H1 (cell line): Measurements from ENCODE around the gene PDCD7. TPM values are rescaled to one million over a fixed set of nuclear protein-coding genes. Genes with fewer than 3 reads are reported as not detected.

ENCODE experiments used
- CTCF ChIA-PET: fragments of 300-600 bp; sonication (Branson Sonifier 250); formaldehyde crosslinking; loops from one replicate; lab custom pipeline; 2021; ENCODE audit not compliant: partially characterized antibody; lab: Charles Lee
- POLR2A ChIA-PET: fragments of 300-600 bp; sonication (Branson Sonifier 250); formaldehyde crosslinking; loops from one replicate; lab custom pipeline; 2021; ENCODE audit warnings: inconsistent platforms; ENCODE audit not compliant: partially characterized antibody; lab: Charles Lee
- DNase-seq, 2 experiments: peaks; one replicate each; pipeline versions ENCODE4 v3.0.0 to v3.0.0-alpha.2; 2010 to 2022; ENCODE audit warnings: low spot score in 2 of 2, low read depth in 1 of 2, mixed read lengths in 1 of 2
- FAIRE-seq: peaks from 2 replicates; lab custom pipeline; 2011; peaks lifted over from hg19 to GRCh38; lab: Jason Lieb, UNC
- H2AFZ ChIP-seq: 2 replicates; pipeline ENCODE4 v1.8.1; 2012; ENCODE audit warnings: low read length, inconsistent platforms
- H2AK5ac ChIP-seq: 2 replicates; pipeline ENCODE4 v1.6.1; 2013; ENCODE audit warnings: low read depth, low read length
- H2BK120ac ChIP-seq: replicated peaks from 2 replicates; pipeline ENCODE3; 2013; ENCODE audit warnings: low read depth, low read length, inconsistent platforms
- H2BK12ac ChIP-seq: 2 replicates; pipeline ENCODE4 v1.6.1; 2013; ENCODE audit warnings: low read depth, low read length
- H2BK15ac ChIP-seq: 2 replicates; pipeline ENCODE4 v1.6.1; 2013; ENCODE audit warnings: low read length
- H2BK20ac ChIP-seq: 2 replicates; pipeline ENCODE4 v1.6.1; 2013; ENCODE audit warnings: low read length
- H2BK5ac ChIP-seq: 2 replicates; pipeline ENCODE4 v1.6.1; 2013; ENCODE audit warnings: low read depth, low read length
- H3K14ac ChIP-seq: 2 replicates; pipeline ENCODE4 v1.6.1; 2013; ENCODE audit warnings: inconsistent platforms; ENCODE audit not compliant: insufficient read length
- H3K18ac ChIP-seq: 2 replicates; pipeline ENCODE4 v1.6.1; 2013; ENCODE audit warnings: low read length; ENCODE audit errors: extremely low read depth
- H3K23ac ChIP-seq: 2 replicates; pipeline ENCODE4 v1.6.1; 2013; ENCODE audit warnings: inconsistent platforms; ENCODE audit not compliant: insufficient read length
- H3K23me2 ChIP-seq: 2 replicates; pipeline ENCODE4 v1.6.1; 2013; ENCODE audit warnings: low read depth, low read length
- H3K27ac ChIP-seq: 2 replicates; pipeline ENCODE4 v1.6.1; 2011; ENCODE audit warnings: low read depth, low read length, inconsistent platforms
- H3K27me3 ChIP-seq, 4 experiments: replicated peaks in 1 of 4; 1 replicate in 1 of 4; 2 replicates in 3 of 4; pipeline versions ENCODE4 v1.6.1 to v1.8.1; 2011 to 2013; ENCODE audit warnings: low read length in 3 of 4, mild to moderate bottlenecking in 3 of 4, inconsistent platforms in 2 of 4, mixed read lengths in 2 of 4, moderate library complexity in 1 of 4; ENCODE audit not compliant: control insufficient read depth in 3 of 4, insufficient read depth in 3 of 4; ENCODE audit errors: extremely low read depth in 1 of 4
- H3K36me3 ChIP-seq, 4 experiments: 2 replicates each; pipeline versions ENCODE4 v1.6.1 to v1.8.1; 2011 to 2013; ENCODE audit warnings: mild to moderate bottlenecking in 4 of 4, low read length in 3 of 4, moderate library complexity in 2 of 4, control low read depth in 1 of 4, inconsistent platforms in 1 of 4; ENCODE audit not compliant: insufficient read depth in 4 of 4, control insufficient read depth in 2 of 4
- H3K4ac ChIP-seq: replicated peaks from 2 replicates; pipeline ENCODE3; 2013; ENCODE audit warnings: low read length, low read depth, mixed read lengths, inconsistent platforms; ENCODE audit not compliant: insufficient read length
- H3K4me1 ChIP-seq, 4 experiments: replicated peaks in 1 of 4; 1 replicate in 1 of 4; 2 replicates in 3 of 4; pipeline versions ENCODE4 v1.6.1 to v1.8.1; 2011 to 2013; ENCODE audit warnings: low read length in 3 of 4, inconsistent platforms in 2 of 4, mixed read lengths in 1 of 4; ENCODE audit not compliant: insufficient read depth in 4 of 4, control insufficient read depth in 3 of 4
- H3K4me2 ChIP-seq, 2 experiments: 2 replicates each; pipeline versions ENCODE4 v1.6.1 to v1.8.1; 2011 to 2013; ENCODE audit warnings: low read depth in 2 of 2, low read length in 2 of 2, control low read depth in 1 of 2, inconsistent platforms in 1 of 2, mild to moderate bottlenecking in 1 of 2; ENCODE audit not compliant: insufficient read depth in 1 of 2
- H3K4me3 ChIP-seq, 4 experiments: fragments of 200-600, 300-600 bp in 1 of 4; sonication (generic), shearing (Covaris generic), sonication (Bioruptor Twin) in 1 of 4; 2 replicates each; pipeline versions ENCODE4 v1.5.1 to v1.8.1; 2011 to 2016; ENCODE audit warnings: low read length in 4 of 4, low read depth in 3 of 4, control low read depth in 2 of 4, inconsistent platforms in 2 of 4, mild to moderate bottlenecking in 2 of 4, mixed read lengths in 1 of 4, moderate library complexity in 1 of 4; ENCODE audit not compliant: insufficient read depth in 2 of 4; ENCODE audit errors: extremely low read depth in 1 of 4
- H3K56ac ChIP-seq: replicated peaks from 2 replicates; pipeline ENCODE3; 2013; ENCODE audit warnings: low read depth, mild to moderate bottlenecking, mixed read lengths, low read length, inconsistent platforms; ENCODE audit not compliant: insufficient read length
- H3K79me1 ChIP-seq: 2 replicates; pipeline ENCODE4 v1.6.1; 2013; ENCODE audit warnings: low read depth, low read length, control low read depth
- H3K79me2 ChIP-seq, 2 experiments: 2 replicates each; pipeline versions ENCODE4 v1.6.1 to v1.8.1; 2012 to 2013; ENCODE audit warnings: low read length in 2 of 2, mild to moderate bottlenecking in 2 of 2, inconsistent platforms in 1 of 2; ENCODE audit not compliant: insufficient read depth in 2 of 2, control insufficient read depth in 1 of 2
- H3K9ac ChIP-seq, 4 experiments: replicated peaks in 1 of 4; 1 replicate in 1 of 4; 2 replicates in 3 of 4; pipeline versions ENCODE4 v1.6.1 to v1.8.1; 2011 to 2013; ENCODE audit warnings: low read depth in 3 of 4, low read length in 3 of 4, control low read depth in 2 of 4, mild to moderate bottlenecking in 2 of 4, moderate library complexity in 2 of 4, inconsistent platforms in 1 of 4; ENCODE audit errors: extremely low read depth in 1 of 4
- H3K9me3 ChIP-seq, 2 experiments: 2 replicates each; pipeline versions ENCODE4 v1.6.1 to v1.8.1; 2012 to 2013; ENCODE audit warnings: mild to moderate bottlenecking in 2 of 2, moderate library complexity in 2 of 2, control low read depth in 1 of 2, inconsistent platforms in 1 of 2, low read depth in 1 of 2, low read length in 1 of 2, mixed read lengths in 1 of 2; ENCODE audit not compliant: insufficient read depth in 2 of 2
- H4K20me1 ChIP-seq, 2 experiments: replicated peaks in 1 of 2; 2 replicates each; pipeline versions ENCODE3 to v1.8.1; 2011 to 2013; ENCODE audit warnings: inconsistent platforms in 2 of 2, low read length in 2 of 2, mild to moderate bottlenecking in 1 of 2; ENCODE audit not compliant: insufficient read depth in 2 of 2, control insufficient read depth in 1 of 2
- H4K5ac ChIP-seq: 2 replicates; pipeline ENCODE4 v1.6.1; 2013; ENCODE audit warnings: low read length, low read depth, mixed read lengths, inconsistent platforms; ENCODE audit not compliant: insufficient read length
- H4K8ac ChIP-seq: 2 replicates; pipeline ENCODE4 v1.8.0; 2013; ENCODE audit warnings: mild to moderate bottlenecking, moderate library complexity, low read length, inconsistent platforms; ENCODE audit not compliant: insufficient read depth; ENCODE audit errors: extremely low read depth
- H4K91ac ChIP-seq: replicated peaks from 2 replicates; pipeline ENCODE3; 2013; ENCODE audit warnings: low read length, mixed read lengths, inconsistent platforms; ENCODE audit not compliant: insufficient read length
- WGBS, 2 experiments: shearing (Covaris generic) in 1 of 2; methylation state at CpG; one replicate each; pipeline versions ENCODE4 v1.1.6 to v1.1.7; 2013 to 2015; ENCODE audit warnings: low lambda C conversion rate in 2 of 2, mixed read lengths in 2 of 2, inconsistent platforms in 1 of 2, low coverage in 1 of 2, missing lambda C conversion rate in 1 of 2; ENCODE audit not compliant: insufficient replicate concordance in 2 of 2, insufficient coverage in 1 of 2, insufficient read length in 1 of 2; ENCODE audit errors: extremely low coverage in 1 of 2, missing lambda C conversion rate in 1 of 2; 5-methylcytosine and 5-hydroxymethylcytosine counted together
- polyA plus RNA-seq, 7 experiments: library from polyadenylated mRNA; depleted of rRNA in 3 of 7; stranded (reverse) in 5 of 7; unstranded in 2 of 7; fragments of >200 nt in 5 of 7; fragments of 200-250 nt in 2 of 7; gene quantifications; 1 replicate in 5 of 7; 2 replicates in 1 of 7; 4 replicates in 1 of 7; pipeline versions ENCODE4 v1.2.1 to v1.2.3, GENCODE V29; 2011 to 2013; ENCODE audit warnings: missing spikeins in 2 of 7, mixed read lengths in 2 of 7
- total RNA-seq: library from RNA; stranded (reverse); fragmentation: NEBNext Ultra II Directional; extraction: Animal tissue kit (Norgen Biotek cat#: 25700); gene quantifications from 2 replicates; pipeline ENCODE4 v1.2.1, GENCODE V29; 2021

The PDCD7 gene
- total and polyA plus RNA-seq, 2 of the 8 experiments (the other 6 are each of a cell fraction or from before 2014, with no cell fraction given): 11.5 to 25.6 TPM

DNA sequence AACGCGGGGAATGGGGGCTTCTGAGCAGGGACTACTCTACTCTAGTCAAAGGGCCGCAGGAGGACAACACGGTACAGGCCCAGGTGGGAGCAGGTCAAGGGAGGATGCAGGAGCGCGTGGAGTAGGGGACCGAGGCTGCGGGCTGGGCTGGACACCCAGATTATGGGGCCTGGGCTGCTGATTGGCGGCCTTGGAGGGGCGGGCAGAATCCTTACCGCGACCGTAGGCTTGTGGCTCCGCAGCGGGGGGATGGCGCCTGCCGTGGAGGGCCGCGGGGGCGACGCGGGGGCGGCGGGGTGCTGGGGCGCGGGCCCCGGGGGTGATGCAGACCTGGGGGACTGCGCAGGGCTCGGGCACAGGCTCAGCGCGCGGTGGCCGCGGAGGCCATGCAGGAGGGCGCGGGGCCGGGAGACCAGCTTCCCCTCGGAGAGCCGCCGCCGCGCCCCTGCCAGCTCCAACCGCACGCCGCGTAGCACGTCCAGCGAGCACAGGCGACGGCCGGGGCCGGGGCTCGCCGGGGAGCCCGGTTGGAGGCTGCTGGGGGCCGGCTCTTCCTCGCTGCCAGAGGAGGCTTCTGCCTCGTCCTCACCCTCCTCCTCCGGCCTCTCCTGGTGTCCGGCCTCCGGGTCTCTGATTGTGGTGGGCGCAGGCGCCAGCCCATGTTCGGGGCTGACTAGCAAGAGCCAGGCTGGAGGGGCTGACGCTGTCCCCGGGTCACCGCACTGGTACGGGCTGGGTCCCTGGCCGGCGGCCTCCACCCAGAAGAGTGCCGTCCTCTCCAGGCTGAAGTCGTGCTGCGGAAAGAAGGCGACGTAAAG is 31.5 kb downstream of the PDCD7 start:
- H3K4ac ChIP-seq: peak overlapping the region; percentile 61
- ChIA-PET POLR2A (interaction anchor here (0.8 to 2.0 kb wide), 13 partner anchors 8 to 203 kb away, joined by 3 to 10 read pairs (median 4); partner anchors contain the start of genes CLPX, PDCD7, RNU5B-1 and UBAP1L), CTCF (interaction anchor here (0.6 to 9.6 kb wide), 29 partner anchors 9 to 301 kb away, joined by 3 to 259 read pairs (median 4); partner anchors contain the start of genes KBTBD13, RASL12 and UBAP1L)
- no peak for FAIRE-seq
- peak overlapping the region; percentile 71; the same call in 1 of the 2 replicates for H4K8ac ChIP-seq
- H3K79me1 ChIP-seq: no peaks in the 10 kb centered on the region
- no peak overlapping the region for H3K23ac ChIP-seq
- H4K5ac ChIP-seq: peak overlapping the region; percentile 57
- H3K9ac ChIP-seq: peak overlapping the region in 2 of 4 experiments; percentile 20 to 23; a peak in 4 of 7 replicates
- H3K36me3 ChIP-seq: no peaks in the 10 kb centered on the region
- WGBS, 2 experiments: 10% methylated on average over 38 of the region's 75 CpGs; no CpG with 5 or more reads in 1 of the 2 experiments
- no peak overlapping the region for H2BK5ac ChIP-seq
- H3K4me1 ChIP-seq: peaks cover 0 to 2% (median 0%) of the 10 kb centered on the region in 4 experiments; a peak in 2 of 7 replicates
- H2AK5ac ChIP-seq: no peak overlapping the region
- peaks cover 5% of the 10 kb centered on the region; the same call in 1 of the 2 replicates for H3K23me2 ChIP-seq
- peak overlapping the region; percentile 81; the same call in 1 of the 2 replicates for H2BK15ac ChIP-seq
- peak overlapping the region; percentile 72 to 98 for H3K4me2 ChIP-seq
- H3K79me2 ChIP-seq: no peaks in the 10 kb centered on the region
- H3K27ac ChIP-seq: no peak overlapping the region
- peak overlapping the region; percentile 36 to 67 (median 58) for H3K4me3 ChIP-seq
- H4K91ac ChIP-seq: peak overlapping the region; percentile 82
- peaks cover 0 to 11% (median 5%) of the 10 kb centered on the region in 4 experiments; a peak in 3 of 7 replicates for H3K27me3 ChIP-seq
- H2BK12ac ChIP-seq: no peak overlapping the region
- peak in 1 of 2 experiments; percentile 84 for DNase-seq
- peak overlapping the region; percentile 94 for H3K18ac ChIP-seq
- H3K56ac ChIP-seq: no peak overlapping the region
- H2AFZ ChIP-seq: peak overlapping the region; percentile 96
- H2BK20ac ChIP-seq: no peak overlapping the region
- H4K20me1 ChIP-seq: no peaks in the 10 kb centered on the region
- H2BK120ac ChIP-seq: no peak overlapping the region
- no peaks in the 10 kb centered on the region for H3K9me3 ChIP-seq
- H3K14ac ChIP-seq: no peak overlapping the region
